Thyroid gland (tissue), 4 donors: Measurements from ENCODE around the gene CDC34. TPM values are rescaled to one million over a fixed set of nuclear protein-coding genes. Genes with fewer than 3 reads are reported as not detected.
A peak's percentile ranks its signal among the peaks of the same experiment; 100 is the strongest.

ENCODE experiments used
- DNase-seq, 2 donors: peaks; one replicate each; pipeline ENCODE4 v3.0.0-alpha.2; 2019
- H3K27ac ChIP-seq, 3 donors: fragments of 200-600 bp; sonication (generic); 1 replicate in 2 of 3; 2 replicates in 1 of 3; pipeline ENCODE4 v1.5.1; 2016 to 2019; ENCODE audit warnings: mild to moderate bottlenecking in 1 of 3, moderate library complexity in 1 of 3
- H3K27me3 ChIP-seq: fragments of 200-600 bp; sonication (generic); one replicate; pipeline ENCODE4 v1.5.1; 2019
- H3K36me3 ChIP-seq, 2 donors: fragments of 200-600 bp; sonication (generic); one replicate each; pipeline ENCODE4 v1.5.1; 2016 to 2019
- H3K4me1 ChIP-seq, 2 donors: fragments of 200-600 bp; sonication (generic); one replicate each; pipeline ENCODE4 v1.5.1; 2017 to 2019
- H3K4me3 ChIP-seq, 3 donors: fragments of 200-600 bp; sonication (generic); replicated peaks in 1 of 3; 1 replicate in 2 of 3; 2 replicates in 1 of 3; pipeline ENCODE4 v1.5.1; 2016; ENCODE audit warnings: mild to moderate bottlenecking in 1 of 3
- H3K9me3 ChIP-seq: fragments of 200-600 bp; sonication (generic); one replicate; pipeline ENCODE4 v1.5.1; 2017
- POLR2A ChIP-seq, 2 donors: fragments of 450-650 bp; IDR thresholded peaks; one replicate each; pipeline ENCODE4 v1.6.1; 2017; ENCODE audit warnings: antibody characterized with exemption in 2 of 2, mild to moderate bottlenecking in 2 of 2, moderate library complexity in 1 of 2
- WGBS, 2 donors: methylation state at CpG; one replicate each; pipeline ENCODE4 v1.1.5; 2017; 5-methylcytosine and 5-hydroxymethylcytosine counted together
- intact Hi-C: fragments of 100-400 bp; cut with DNase I; formaldehyde crosslinking; loops from one replicate; pipeline ENCODE4 v1.15.1; 2023
- total RNA-seq, 4 donors: library from RNA; depleted of rRNA; stranded (reverse); fragments of >200 nt; gene quantifications; one replicate each; pipeline ENCODE4 v1.2.3, GENCODE V29; 2016
- TF ChIP-seq, protein P1 (sequence below), 6 experiments: fragments of 200-600 bp in 3 of 6; fragments of 450-650 bp in 3 of 6; sonication (generic) in 3 of 6; IDR thresholded peaks; one replicate each; pipeline ENCODE4 v1.5.1; 2016 to 2019; ENCODE audit warnings: antibody characterized with exemption in 6 of 6, mild to moderate bottlenecking in 2 of 6, inconsistent platforms in 1 of 6, moderate library complexity in 1 of 6

CDC34 gene
- total RNA-seq, 4 donors from 2014 or later: 44.8 to 64.7 (median 48.2) TPM

DNA sequence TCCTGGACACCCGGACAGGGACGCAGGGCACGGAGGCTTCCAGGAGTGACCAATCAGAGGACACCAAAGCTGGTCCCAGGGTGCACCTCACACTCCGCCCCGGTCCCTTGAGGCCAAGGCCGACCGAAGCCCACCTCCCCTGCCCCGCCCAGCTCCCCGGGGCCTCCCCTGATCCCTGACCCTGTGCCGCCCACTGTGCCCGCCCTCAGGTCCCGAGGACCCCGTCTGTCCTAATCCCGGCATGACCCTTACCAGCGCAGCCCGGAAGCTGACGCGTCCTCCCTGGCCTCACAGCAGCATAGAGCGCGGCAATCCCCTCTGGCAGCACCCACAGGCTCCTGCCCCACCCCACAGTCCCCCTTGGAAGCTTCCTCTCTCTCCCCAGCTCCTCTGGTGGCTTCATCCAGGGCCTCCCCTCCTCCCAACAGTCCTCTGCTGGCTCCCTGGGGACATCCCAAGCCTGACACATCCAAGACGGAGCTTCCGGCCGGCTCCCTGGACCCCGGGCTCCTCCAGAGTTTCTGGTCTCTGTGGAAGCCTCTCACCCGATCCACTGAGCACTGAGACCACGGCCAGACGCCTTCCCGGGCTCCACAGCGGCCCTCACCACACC is 7.4 kb upstream of the CDC34 start:
- H3K9me3 ChIP-seq: no peaks in the 10 kb centered on the region
- H3K4me1 ChIP-seq: no peaks in the 10 kb centered on the region
- H3K27me3 ChIP-seq: no peaks in the 10 kb centered on the region
- 62 to 77% methylated on average over 22 to 23 of the region's 29 CpGs for WGBS, 2 donors
- intact Hi-C loops: no loop called here
- H3K27ac ChIP-seq: no peak overlapping the region
- DNase-seq: no peak
- H3K4me3 ChIP-seq: no peak overlapping the region
- TF ChIP-seq, protein P1, sequence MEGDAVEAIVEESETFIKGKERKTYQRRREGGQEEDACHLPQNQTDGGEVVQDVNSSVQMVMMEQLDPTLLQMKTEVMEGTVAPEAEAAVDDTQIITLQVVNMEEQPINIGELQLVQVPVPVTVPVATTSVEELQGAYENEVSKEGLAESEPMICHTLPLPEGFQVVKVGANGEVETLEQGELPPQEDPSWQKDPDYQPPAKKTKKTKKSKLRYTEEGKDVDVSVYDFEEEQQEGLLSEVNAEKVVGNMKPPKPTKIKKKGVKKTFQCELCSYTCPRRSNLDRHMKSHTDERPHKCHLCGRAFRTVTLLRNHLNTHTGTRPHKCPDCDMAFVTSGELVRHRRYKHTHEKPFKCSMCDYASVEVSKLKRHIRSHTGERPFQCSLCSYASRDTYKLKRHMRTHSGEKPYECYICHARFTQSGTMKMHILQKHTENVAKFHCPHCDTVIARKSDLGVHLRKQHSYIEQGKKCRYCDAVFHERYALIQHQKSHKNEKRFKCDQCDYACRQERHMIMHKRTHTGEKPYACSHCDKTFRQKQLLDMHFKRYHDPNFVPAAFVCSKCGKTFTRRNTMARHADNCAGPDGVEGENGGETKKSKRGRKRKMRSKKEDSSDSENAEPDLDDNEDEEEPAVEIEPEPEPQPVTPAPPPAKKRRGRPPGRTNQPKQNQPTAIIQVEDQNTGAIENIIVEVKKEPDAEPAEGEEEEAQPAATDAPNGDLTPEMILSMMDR (IDR thresholded peaks at IDR 0.05): no peak
- no peak for TF ChIP-seq POLR2A (IDR thresholded peaks at IDR 0.05)
- no peaks in the 10 kb centered on the region for H3K36me3 ChIP-seq

DNA sequence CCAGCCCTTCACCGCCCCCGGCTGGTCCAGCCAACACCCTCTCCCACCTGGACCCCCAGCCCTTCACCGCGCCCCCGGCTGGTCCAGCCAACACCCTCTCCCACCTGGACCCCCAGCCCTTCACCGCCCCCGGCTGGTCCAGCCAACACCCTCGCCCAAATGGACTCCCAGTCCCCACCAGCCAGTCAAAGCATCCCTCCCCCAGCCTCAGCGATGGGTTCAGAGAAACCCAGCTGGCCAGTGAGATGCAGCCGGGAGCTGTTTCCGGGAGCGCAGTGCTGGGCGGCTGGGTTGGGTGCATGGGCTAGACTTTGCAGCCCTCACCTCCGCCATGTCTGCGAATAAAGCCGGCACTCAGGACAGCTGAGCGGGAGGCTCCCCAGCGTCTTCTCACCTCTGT is 6.5 kb upstream of the CDC34 start:
- Histone ChIP-seq H3K36me3 (no peaks in the 10 kb centered on the region), H3K9me3 (no peaks in the 10 kb centered on the region), H3K4me1 (no peaks in the 10 kb centered on the region), H3K27me3 (no peaks in the 10 kb centered on the region), H3K27ac (no peak overlapping the region), H3K4me3 (no peak overlapping the region)
- intact Hi-C loops: no loop called here
- TF ChIP-seq, protein P1 (IDR thresholded peaks at IDR 0.05): no peak
- no peak for TF ChIP-seq POLR2A (IDR thresholded peaks at IDR 0.05)
- no peak for DNase-seq
- 70 to 77% methylated on average over 5 to 10 of the region's 18 CpGs for WGBS, 2 donors

DNA sequence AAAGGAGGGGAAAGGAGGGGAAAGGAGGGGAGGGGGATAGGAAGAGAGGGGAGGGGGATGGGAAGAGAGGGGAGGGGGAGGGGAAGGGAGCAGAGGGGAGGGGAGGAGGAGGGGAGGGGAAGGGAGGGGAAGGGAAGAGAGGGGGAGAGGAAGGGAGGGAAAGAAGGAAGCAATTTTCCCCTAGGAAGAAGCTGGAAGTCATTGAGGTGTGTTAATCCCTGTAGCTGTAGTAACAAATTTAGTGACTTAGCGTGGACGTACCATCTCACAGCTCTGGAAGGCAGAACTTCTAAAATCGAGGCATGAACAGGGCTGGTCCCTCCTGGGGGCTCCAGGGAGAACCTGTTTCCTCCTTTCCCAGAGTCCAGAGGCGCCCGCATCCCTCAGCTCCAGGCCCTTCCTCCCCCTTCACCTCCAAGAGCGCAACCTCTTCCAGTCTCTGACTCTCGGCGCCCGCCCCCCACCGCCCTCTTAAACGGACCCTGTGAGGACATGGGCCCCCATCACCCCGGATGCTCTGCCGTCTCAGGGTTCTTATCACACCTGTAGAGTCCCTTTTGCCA is 5.6 kb upstream of the CDC34 start:
- H3K4me3 ChIP-seq: no peak overlapping the region
- DNase-seq: no peak
- no peaks in the 10 kb centered on the region for H3K36me3 ChIP-seq
- H3K9me3 ChIP-seq: no peaks in the 10 kb centered on the region
- TF ChIP-seq, protein P1 (IDR thresholded peaks at IDR 0.05): no peak
- no peak for TF ChIP-seq POLR2A (IDR thresholded peaks at IDR 0.05)
- H3K27me3 ChIP-seq: no peaks in the 10 kb centered on the region
- intact Hi-C loops: no loop called here
- peaks cover 3 to 6% of the 10 kb centered on the region in 2 donors for H3K4me1 ChIP-seq
- H3K27ac ChIP-seq: no peak overlapping the region
- 46 to 51% methylated on average over 13 of the region's 13 CpGs for WGBS, 2 donors

DNA sequence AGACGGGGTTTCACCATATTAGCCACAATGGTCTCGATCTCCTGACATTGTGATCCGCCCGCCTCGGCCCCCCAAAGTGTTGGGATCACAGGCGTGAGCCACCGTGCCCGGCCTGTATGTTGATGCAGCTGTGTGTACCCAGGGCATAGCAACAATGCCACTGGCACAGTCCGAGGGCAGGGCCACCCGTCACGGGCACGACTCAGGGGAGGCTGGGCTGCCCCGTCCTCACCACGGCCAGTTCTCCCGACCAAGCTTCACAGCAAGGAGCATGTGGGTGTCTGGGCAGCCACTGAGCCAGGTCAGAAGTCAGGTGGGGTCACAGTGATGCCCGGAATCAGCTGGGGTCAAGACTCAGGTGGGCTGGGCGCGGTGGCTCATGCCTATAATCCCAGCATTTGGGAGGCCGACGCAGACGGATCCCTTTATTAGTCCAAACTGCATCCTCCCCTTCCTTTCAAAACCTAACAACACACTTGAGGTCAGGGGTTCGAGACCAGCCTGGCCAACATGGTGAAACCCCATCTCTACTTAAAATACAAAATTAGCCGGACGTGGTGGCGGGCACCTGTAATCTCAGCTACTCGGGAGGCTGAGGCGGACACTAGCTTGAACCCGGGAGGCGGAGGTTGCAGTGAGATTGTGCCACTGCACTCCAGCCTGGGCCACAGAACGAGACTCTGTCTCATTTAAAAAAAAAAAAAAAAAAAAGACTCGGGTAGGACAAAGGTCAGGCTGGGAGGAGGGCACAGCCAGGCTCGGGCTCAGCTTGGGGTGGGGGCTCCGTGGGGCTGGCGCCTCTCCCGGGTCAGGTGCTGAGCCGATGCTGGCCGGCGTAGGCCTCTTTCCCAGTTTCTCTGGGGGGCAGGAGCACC is 1.2 kb upstream of the CDC34 start:
- Histone ChIP-seq H3K4me1 (peaks cover 22 to 27% of the 10 kb centered on the region in 2 donors), H3K9me3 (no peaks in the 10 kb centered on the region), H3K4me3 (peak overlapping the region in 2 of 3 donors; percentile 60 to 95), H3K36me3 (no peaks in the 10 kb centered on the region), H3K27me3 (no peaks in the 10 kb centered on the region), H3K27ac (peak overlapping the region in 2 of 3 donors; percentile 87 to 97)
- TF ChIP-seq POLR2A (IDR thresholded peaks at IDR 0.05): no peak
- TF ChIP-seq, protein P1 (IDR thresholded peaks at IDR 0.05): no peak
- WGBS, 2 donors: 59 to 62% methylated on average over 26 to 28 of the region's 38 CpGs
- intact Hi-C loops: no loop called here
- no peak for DNase-seq
